ENCODE measurements around the gene HSF4.

HSF4 gene

GRCh38 chr16:67204076-67204475 is 39.5 kb downstream of the HSF4 start:
- DNase-seq: no peak

DNA sequence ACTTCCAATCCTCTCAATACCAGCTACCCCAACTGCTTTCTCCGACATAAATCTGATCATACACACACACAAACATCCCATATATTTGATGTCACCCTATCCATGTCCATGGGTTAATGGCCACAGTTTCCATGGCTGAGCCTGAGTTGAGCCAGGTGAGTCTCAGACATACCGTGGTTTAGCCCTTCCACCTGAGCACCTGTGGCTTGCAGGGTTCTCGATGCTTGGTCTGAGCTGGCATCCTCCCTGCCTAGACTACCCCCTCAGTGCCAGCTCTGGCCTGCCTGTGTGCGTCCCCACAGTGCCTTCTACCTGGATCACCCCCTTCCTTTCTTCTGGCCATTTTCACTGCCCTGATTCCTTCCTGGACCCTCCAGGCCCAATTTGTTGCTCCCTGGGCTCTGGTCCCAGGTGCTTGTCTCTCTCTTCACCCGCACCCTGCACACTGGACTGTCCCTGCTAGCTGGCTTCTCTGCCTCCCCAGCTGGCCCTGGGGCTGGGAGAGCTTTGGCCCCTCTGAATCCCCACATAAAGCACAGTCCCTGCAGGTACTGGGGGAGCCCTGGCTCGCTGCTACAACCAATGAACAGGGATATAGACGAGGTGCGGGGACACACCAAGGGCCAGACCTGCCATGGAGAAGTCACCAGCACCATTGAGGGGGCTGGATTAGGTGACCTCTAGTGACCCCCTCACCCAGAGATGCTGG is 41.7 kb downstream of the HSF4 start:
- no peak for DNase-seq

DNA sequence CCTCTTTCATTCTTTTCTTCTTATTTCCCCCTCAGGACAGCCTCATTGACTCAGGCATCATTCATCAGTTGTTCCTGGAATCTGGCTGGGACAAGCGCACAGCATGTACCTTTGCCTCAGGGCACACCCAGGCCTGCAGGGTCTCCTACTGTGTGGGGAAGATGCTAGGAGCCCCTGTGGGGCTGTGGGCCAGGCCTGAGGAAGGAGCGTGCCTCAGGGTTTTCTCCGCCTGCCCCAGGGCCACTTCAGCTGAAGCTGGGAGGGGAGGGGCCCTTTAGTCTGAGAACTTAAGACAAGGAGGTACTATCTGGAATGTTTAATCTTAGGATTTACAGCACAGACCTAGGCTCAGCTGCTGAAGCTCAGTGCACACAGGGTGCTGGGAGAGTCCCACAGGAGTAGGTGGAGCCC is 42.3 kb downstream of the HSF4 start:
- no peak for DNase-seq

- DNase-seq: no peak
These were observed 42.9 kb downstream of the HSF4 start for GRCh38 chr16:67207249-67208091.

- no peak for DNase-seq
These were observed 43.8 kb downstream of the HSF4 start for GRCh38 chr16:67208154-67208896.

GRCh38 chr16:67209565-67209964 is 45.0 kb downstream of the HSF4 start:
- no peak for DNase-seq

DNA sequence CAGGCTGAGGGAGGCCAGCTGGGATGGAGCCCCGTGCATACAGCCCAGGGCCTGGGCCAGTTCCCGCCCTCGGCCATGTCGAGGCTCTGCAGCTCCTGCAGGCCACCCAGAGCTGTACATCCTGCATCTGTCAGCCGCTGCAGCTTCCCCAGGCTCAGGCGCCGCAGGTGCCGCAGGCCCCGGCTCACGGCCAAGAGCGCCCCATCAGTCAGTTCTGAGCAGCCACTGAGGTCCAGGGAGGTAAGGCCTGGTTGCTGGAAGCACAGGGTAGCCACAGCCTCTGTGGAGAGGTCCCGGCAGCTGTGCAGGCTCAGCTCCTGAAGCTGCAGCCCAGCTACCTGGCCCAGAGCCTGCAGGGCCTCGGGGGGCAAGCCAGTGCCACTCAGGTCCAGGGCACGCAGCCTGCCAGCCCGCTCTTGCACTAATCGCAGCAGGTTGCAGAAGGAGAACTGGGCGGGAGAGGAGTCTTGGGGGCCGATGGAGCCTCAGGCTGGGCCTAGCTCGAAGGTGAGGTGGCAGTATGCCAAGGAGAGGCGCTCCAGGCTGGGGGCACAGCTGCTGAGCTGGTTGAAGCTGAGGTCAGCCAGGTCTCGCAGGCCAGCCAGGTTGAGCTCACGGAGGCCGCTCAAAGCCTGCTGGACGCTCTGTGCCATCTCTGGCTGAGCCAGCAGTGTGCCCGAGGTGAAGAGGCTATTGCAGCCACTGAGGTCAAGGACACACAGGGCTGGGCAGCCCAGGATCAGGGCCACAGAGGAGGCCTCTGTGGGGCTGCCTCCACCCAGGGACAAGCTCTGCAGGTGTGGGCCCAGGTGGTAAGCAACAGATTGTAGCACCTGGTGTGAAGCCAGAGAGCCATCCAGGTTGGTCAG is 45.8 kb downstream of the HSF4 start:
- DNase-seq: no peak

GRCh38 chr16:67211674-67212073 is 47.1 kb downstream of the HSF4 start:
- no peak for DNase-seq

DNA sequence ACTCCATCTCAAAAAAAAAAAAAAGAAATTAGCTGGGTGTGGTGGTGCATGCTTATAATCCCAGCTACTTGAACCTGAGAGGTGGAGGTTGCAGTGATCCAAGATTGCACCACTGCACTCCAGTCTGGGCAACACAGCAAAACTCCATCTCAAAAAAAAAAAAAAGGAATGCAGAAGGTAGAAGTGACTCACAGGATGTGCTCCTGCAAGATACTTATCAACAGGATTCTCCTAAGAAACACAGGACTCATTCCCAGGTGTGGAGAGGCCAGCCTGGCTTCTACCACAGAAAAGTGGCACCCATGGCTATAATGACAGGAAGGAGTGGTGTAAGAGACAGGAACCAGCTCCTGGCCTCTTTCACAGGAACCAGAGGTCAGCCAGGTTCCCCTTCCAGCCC is 48.2 kb downstream of the HSF4 start:
- DNase-seq: no peak

GRCh38 chr16:67213197-67214019 is 48.9 kb downstream of the HSF4 start:
- no peak for DNase-seq

DNA sequence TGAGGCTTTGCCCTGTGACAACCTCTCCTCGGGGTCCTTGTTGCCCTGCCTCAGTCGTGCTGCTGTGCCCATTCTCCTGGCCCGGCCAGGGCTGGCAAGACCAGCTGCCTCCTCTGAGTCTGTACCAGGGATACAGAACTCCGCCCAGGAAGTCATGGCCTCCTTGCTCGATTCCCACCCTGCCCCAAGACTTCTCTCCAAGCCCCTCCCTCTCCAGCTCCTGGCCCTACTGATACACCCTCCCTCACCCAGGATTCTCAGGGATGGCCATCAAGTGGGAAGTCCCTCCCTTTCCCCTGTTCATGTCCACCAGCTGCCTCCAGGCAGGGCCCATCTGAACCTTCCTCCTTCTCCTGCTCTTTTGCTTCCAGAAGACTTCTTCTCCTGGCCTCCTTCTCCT is 51.2 kb downstream of the HSF4 start:
- DNase-seq: no peak

GRCh38 chr16:67216612-67217490 is 52.3 kb downstream of the HSF4 start:
- no peak for DNase-seq
